Central memory CD8-positive, alpha-beta T cell (primary cell): Measurements from ENCODE around the gene SLC6A3.
A peak's percentile ranks its signal among the peaks of the same experiment; 100 is the strongest.

ENCODE experiments used
- ATAC-seq: fragments of 150-1000 bp; cut with Tn5 transposase; replicated peaks from 2 replicates; pipeline ENCODE4 v1.10.0; 2022; ENCODE audit warnings: mild to moderate bottlenecking, moderate FRiP score, moderate number of reproducible peaks; ENCODE audit not compliant: poor library complexity, severe bottlenecking; ENCODE audit errors: extremely low read depth
- DNase-seq, 2 donors: peaks; one replicate each; pipeline ENCODE4 v3.0.0; 2021; ENCODE audit warnings: low spot score in 2 of 2
- H3K27ac Mint-ChIP-seq: one replicate; pipeline ENCODE4 v1.8.0; 2022; ENCODE audit warnings: low read depth, mild to moderate bottlenecking, moderate library complexity, mixed read lengths
- H3K27me3 Mint-ChIP-seq: one replicate; pipeline ENCODE4 v1.8.0; 2022; ENCODE audit warnings: mixed read lengths
- H3K36me3 Mint-ChIP-seq: one replicate; pipeline ENCODE4 v1.8.0; 2022; ENCODE audit warnings: mild to moderate bottlenecking, moderate library complexity, mixed read lengths; ENCODE audit not compliant: insufficient read depth
- H3K4me1 Mint-ChIP-seq: one replicate; pipeline ENCODE4 v1.8.0; 2022; ENCODE audit warnings: mixed read lengths
- H3K4me3 Mint-ChIP-seq: one replicate; pipeline ENCODE4 v1.8.0; 2022; ENCODE audit warnings: mild to moderate bottlenecking, moderate library complexity, mixed read lengths
- H3K9me3 Mint-ChIP-seq: one replicate; pipeline ENCODE4 v1.8.0; 2022; ENCODE audit warnings: mixed read lengths

SLC6A3 gene

DNA sequence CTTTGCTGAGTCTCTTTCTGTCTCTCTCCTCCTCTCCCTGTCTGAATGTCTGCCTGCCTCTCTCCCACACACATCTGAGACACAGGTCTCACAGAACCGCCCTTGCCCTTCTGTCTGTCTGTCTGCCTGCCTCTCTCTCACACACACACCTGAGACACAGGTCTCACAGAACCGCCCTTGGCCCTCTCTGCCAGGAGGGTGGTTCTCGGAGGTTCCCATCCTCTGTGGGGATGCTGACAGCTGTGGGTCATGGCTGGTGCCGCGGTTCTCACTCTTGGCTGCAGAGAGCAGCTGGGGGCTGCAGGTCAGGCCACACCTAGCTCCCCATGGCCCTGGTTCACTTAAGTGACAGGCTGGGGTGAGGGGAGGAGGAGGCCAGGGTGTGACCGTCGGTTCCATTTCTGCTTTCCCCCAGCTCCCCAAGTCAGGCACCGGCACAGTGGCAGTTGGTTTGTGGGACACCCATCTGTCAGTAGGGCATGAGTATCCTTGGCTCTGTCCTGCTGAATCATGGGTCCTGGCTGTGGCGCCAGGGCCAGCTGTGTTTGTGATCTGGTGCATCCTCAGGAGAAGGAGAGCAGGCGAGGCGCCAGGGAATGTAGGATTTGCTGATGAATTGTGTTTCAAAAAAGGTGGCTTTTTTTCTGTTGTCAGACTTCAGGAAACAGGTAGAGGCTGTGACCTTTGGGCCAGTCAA, 58.0 kb downstream of the SLC6A3 start:
- Mint-ChIP-seq H3K9me3 (no peaks in the 10 kb centered on the region), H3K27me3 (peaks cover 6% of the 10 kb centered on the region), H3K36me3 (peaks cover 13% of the 10 kb centered on the region), H3K4me1 (peaks cover 17% of the 10 kb centered on the region), H3K27ac (peak overlapping the region; percentile 98), H3K4me3 (peak overlapping the region; percentile 94)
- DNase-seq (no peak), ATAC-seq (no peak)

DNA sequence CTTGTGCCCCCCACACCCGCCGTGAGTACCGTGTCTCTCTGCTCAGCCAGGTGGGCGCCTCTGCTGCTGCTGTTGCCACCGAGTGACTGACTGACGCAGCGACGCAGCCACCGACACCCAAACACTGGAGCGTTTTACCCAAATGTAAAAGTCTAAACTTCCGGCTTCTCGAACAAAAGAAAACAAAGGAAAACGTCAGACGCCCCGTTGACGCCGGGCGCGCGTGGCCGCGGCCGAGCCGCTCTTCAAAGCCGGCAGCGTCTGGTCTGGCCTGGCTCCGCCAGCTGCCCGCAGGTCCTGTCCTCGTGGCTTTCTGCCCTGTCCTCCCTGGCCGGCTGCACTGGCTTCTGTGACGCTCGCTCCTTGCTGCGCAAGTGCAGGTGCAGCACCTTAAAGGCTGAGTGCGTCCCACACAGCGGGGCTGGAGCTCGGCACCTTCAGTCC, 58.9 kb downstream of the SLC6A3 start:
- peak overlapping the region; percentile 94 for H3K4me3 Mint-ChIP-seq
- DNase-seq = peak; percentile 61 to 80
- H3K27ac Mint-ChIP-seq = peak overlapping the region; percentile 98
- H3K36me3 Mint-ChIP-seq = peaks cover 13% of the 10 kb centered on the region
- ATAC-seq = peak; percentile 90
- no peaks in the 10 kb centered on the region for H3K27me3 Mint-ChIP-seq
- H3K9me3 Mint-ChIP-seq = no peaks in the 10 kb centered on the region
- peaks cover 22% of the 10 kb centered on the region for H3K4me1 Mint-ChIP-seq

DNA sequence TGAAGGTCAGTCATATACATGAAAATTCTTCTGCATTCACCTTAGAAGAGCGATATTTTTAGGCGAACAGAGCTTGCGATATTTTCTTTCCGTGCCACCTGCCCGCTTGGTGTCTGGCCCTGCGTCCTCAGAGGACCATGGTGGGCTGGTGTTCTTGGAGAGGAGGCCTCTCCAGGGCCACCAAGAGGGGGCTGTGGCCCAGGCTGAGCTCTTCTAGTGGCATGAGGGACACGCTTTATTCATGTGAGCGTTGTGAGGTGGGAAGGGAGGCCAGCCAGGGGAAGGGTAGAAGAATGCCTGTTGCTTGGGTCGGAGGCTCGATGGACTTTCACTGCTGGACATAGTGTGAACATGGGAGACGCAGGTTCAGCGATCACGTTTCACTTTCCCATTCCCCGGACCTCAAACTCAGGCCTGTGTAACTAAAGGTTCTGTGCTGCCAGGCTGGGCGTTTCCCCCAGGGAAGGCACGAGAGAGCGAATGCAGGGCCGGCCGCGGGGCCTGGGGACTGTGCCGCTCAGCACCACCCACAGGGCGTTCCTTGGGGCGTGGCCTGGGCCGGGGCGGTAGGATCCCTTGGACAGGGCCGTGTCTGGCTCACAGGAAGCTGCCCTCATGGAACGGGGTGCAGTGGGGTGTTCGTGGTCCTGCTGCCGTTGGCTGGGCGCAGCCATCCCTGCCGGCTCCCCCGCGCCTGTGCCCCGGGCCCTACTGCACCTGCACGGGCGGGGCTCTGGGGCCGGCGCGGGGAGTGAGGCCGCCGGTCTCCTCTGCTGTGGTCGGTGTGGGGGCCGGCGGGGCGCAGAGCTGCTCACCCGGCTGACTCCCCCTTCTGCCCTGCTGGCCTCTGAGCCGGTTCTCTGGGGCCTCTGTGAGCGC, 59.6 kb downstream of the SLC6A3 start:
- Mint-ChIP-seq H3K9me3 (no peaks in the 10 kb centered on the region), H3K4me1 (peaks cover 25% of the 10 kb centered on the region), H3K27me3 (no peaks in the 10 kb centered on the region), H3K4me3 (peak overlapping the region; percentile 94), H3K36me3 (peaks cover 13% of the 10 kb centered on the region), H3K27ac (peak overlapping the region; percentile 98)
- peak; percentile 84 for ATAC-seq
- peak; percentile 74 for DNase-seq

DNA sequence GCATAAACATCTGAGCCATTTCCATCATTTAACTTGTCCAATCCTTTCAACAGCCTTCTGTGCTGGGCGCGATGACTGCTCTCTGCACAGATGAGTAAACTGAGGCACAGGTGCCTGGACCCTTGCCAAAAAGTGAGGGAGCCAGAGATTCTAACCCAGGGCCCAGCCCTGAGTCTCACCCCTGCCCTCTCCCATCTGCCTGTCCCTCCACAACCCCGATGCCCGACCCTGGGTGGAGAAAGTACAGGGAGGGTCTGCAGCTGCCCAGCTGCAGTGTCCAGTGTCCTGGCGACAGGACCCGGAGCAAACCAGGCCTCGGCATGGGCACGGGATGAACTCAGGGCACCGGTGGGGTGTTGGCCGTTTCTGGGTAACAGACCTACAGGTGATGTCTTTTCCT, 60.7 kb downstream of the SLC6A3 start:
- ATAC-seq = no peak
- Mint-ChIP-seq H3K9me3 (no peaks in the 10 kb centered on the region), H3K4me3 (no peak overlapping the region), H3K27me3 (no peaks in the 10 kb centered on the region), H3K4me1 (peaks cover 33% of the 10 kb centered on the region), H3K36me3 (peaks cover 13% of the 10 kb centered on the region), H3K27ac (no peak overlapping the region)
- DNase-seq = no peak

DNA sequence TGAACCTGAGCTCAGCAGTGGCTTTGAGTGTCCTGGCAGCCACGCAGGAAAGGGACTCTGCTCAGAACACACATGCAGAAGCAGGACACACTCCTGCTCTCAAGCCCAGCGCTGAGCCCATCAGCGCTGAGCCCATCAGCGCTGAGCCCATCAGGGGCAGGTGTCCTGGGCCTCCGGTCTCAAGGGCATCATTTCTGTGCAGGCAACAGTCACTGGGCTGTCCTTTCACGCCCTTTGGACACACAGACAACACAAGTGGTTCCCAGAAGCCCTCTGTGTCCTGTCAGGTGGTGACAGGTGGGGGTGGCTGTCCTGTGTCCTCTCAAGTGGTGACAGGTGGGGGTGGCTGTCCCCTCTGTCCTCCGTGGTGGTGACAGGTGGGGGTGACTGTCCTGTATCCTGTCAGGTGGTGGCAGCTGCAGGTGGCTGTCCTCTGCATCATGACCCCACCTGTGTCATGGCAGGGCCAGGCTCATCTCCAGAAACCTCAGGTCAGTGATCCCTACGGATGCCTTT, 61.3 kb downstream of the SLC6A3 start:
- no peaks in the 10 kb centered on the region for H3K9me3 Mint-ChIP-seq
- DNase-seq (no peak), ATAC-seq (no peak)
- H3K27ac Mint-ChIP-seq = no peak overlapping the region
- no peaks in the 10 kb centered on the region for H3K27me3 Mint-ChIP-seq
- peaks cover 33% of the 10 kb centered on the region for H3K4me1 Mint-ChIP-seq
- H3K36me3 Mint-ChIP-seq = peaks cover 13% of the 10 kb centered on the region
- H3K4me3 Mint-ChIP-seq = no peak overlapping the region

DNA sequence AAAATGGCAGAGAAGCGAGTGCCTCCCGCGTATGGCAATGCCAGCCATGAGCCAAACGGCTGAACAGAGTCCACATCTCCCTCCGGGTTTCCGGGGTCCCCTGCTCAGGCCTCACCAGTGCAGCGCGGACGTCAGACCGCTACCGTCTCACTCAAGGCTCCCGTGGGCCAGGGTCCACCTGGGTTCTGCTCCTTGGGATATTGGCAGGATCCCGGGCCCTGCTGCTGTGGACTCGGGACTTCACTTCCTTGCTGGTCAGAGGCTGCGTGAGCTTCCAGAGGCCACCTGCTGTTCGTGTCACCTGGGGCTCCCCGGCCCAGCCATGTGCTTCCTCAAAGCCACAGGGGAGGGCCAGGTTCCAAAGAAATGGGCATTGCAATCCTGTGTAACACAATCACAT, 61.9 kb downstream of the SLC6A3 start:
- DNase-seq = no peak
- peaks cover 33% of the 10 kb centered on the region for H3K4me1 Mint-ChIP-seq
- peaks cover 13% of the 10 kb centered on the region for H3K36me3 Mint-ChIP-seq
- no peaks in the 10 kb centered on the region for H3K27me3 Mint-ChIP-seq
- peak overlapping the region; percentile 68 for H3K27ac Mint-ChIP-seq
- no peaks in the 10 kb centered on the region for H3K9me3 Mint-ChIP-seq
- H3K4me3 Mint-ChIP-seq = no peak overlapping the region
- ATAC-seq = no peak

DNA sequence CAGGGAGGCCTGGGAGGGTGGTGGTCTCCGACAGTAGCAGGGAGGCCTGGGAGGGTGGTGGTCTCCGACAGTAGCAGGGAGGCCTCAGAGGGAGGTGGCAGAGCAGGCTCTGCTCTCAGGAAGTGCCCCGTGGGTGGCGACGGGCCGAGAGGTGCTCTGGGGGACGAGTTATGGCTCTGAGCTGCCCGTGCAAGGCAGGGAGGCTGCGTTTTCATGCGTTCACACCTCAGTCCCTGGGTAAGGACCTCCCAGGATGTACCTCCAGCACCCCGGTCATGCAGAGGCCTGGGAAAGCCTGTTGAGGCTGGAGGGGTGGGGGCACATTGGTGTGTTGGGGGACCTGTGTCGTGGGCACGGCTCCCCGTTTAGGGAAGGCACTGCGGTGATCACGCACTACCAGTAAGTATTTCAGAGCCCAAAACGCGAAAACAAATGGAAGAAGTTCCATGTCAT, 63.0 kb downstream of the SLC6A3 start:
- Mint-ChIP-seq H3K4me1 (peaks cover 30% of the 10 kb centered on the region), H3K36me3 (peaks cover 13% of the 10 kb centered on the region), H3K4me3 (no peak overlapping the region), H3K9me3 (no peaks in the 10 kb centered on the region), H3K27ac (peak overlapping the region; percentile 68), H3K27me3 (no peaks in the 10 kb centered on the region)
- DNase-seq (no peak), ATAC-seq (no peak)

DNA sequence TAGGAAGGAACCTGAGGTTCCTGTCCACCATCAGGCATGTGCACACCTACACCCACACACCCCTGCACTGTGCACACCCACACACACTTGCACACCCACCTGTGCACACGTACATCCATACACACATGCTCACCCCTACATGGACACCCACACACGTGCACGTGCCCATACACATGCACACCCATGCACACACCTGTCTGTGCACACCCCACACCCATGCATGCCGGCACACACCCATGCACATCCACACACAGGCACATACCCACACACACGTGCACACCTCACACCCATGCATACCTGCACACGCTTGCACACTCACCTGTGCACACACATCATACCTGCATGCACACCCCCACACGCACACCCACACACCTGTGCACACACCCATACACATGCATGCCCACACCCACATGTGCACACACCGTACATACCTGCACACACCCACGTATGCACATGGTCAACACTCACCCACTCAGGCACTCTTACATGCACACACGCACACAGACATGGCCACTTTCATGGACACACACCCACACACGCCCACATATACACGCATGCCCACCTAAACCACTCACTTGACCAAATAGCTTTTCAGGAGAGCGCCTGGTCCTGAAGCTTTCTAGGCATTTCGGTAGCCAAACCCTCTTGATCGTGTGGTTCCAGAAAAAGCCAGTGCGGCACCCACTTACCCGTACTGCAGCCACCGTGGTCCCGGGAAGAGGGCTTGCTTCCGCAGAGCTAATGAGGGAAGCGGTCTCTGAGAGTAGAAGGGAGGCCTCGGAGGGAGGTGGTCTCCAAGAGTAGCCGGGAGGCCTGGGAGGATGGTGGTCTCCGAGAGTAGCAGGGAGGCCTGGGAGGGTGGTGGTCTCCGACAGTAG, 63.6 kb downstream of the SLC6A3 start:
- Mint-ChIP-seq H3K4me3 (peak overlapping the region; percentile 10), H3K9me3 (no peaks in the 10 kb centered on the region), H3K36me3 (peaks cover 10% of the 10 kb centered on the region), H3K27me3 (no peaks in the 10 kb centered on the region), H3K27ac (no peak overlapping the region), H3K4me1 (peaks cover 23% of the 10 kb centered on the region)
- ATAC-seq = no peak
- DNase-seq = no peak

DNA sequence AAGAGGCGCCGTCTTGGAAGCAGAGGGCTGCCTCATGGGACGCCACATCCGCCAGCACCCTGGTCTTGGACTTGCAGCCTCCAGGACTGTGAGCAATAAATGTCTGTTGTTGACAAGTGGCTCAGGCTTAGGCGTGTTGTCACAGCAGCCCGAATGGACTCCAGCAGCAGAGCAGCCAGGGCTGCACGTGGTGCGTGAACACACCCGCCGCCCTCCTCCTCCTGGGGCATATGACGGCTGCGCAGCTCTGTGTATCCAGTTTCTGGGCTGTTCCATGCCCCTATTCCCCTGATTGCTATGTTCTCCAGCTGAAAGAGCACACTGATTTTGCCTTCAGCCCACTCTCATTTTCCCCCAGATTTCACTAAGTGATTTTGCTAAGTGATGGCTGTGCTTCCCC, 64.3 kb downstream of the SLC6A3 start:
- peaks cover 16% of the 10 kb centered on the region for H3K4me1 Mint-ChIP-seq
- H3K4me3 Mint-ChIP-seq = peak overlapping the region; percentile 67
- no peaks in the 10 kb centered on the region for H3K9me3 Mint-ChIP-seq
- no peak overlapping the region for H3K27ac Mint-ChIP-seq
- peaks cover 4% of the 10 kb centered on the region for H3K36me3 Mint-ChIP-seq
- ATAC-seq = no peak
- no peak for DNase-seq
- H3K27me3 Mint-ChIP-seq = no peaks in the 10 kb centered on the region

DNA sequence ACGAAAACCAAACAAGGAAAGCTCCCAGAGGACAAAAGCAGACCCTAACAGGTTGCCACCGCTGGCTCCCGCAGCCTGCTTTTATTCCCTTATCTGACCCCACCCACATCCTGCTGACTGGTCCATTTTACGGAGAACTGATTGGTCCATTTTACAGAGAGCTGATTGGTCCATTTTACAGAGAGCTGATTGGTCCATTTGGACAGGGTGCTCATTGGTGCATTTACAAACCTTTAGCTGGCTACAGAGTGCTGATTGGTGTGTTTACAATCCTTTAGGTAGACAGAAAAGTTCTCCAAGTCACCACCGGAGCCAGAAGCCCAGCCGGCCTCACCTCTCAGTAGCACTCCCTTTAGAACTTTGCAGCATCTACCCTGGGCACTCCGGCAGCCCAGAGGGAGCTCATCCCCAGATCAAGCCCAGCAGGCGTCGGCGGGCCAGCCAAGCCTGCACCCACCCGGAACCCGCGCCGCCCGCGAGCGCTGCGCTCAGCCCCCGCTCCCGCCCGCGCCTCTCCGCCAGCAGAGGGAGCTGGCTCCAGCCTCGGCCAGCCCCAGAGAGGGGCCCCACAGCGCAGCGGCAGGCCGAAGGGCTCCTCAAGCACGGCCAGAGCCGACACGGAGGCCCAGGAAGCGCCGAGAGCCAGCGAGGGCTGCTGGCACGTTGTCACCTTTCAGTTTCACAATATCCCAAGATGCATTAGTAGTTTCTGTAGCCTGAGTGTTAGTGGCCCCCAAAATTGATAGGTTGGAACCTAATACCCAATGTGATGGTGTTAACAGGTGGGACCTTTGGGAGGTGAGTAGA, 65.0 kb downstream of the SLC6A3 start:
- H3K4me1 Mint-ChIP-seq = peaks cover 21% of the 10 kb centered on the region
- H3K27me3 Mint-ChIP-seq = no peaks in the 10 kb centered on the region
- H3K4me3 Mint-ChIP-seq = peak overlapping the region; percentile 67
- H3K27ac Mint-ChIP-seq = no peak overlapping the region
- peaks cover under 1% of the 10 kb centered on the region for H3K36me3 Mint-ChIP-seq
- H3K9me3 Mint-ChIP-seq = no peaks in the 10 kb centered on the region
- DNase-seq (peak; percentile 51 to 60), ATAC-seq (peak; percentile 92)

DNA sequence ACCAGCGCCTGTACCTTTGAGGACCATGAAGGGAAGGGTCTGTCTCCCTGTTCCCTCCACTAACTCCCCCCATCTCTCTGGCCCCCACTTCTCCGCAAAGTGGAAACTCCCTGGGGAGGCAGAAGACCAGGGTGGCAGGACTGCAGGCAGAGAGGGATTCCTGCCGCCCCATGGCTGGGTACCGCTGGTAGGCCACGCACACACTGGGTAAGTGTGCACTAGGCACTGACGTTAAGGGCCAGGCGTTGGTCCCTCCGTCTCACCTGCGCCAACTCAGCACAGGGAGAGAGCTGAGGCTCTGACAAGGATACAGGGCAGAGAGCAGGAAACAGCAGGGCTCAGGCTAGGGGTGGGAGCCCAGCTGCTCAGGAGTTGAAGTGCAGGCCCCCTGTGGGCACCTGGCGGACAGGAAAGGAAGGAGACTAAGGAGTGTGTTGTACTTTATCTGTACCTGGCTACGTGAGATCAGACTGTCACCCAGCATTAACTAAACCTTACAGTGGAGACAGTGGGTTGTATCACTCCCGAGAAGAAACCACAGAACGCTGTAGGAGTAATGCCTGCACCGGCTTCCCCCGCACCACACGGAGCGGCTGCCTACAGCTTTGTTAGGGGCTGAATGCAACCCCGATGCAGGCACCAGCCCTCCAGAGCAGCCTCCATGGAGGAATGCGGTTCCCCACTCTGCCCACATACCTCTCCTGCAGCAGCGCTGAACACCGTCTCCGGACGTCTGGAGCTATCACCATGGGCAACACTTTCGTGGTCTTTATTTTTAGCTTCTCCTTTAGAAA, 66.2 kb downstream of the SLC6A3 start:
- H3K4me3 Mint-ChIP-seq = no peak overlapping the region
- H3K27ac Mint-ChIP-seq = no peak overlapping the region
- no peaks in the 10 kb centered on the region for H3K9me3 Mint-ChIP-seq
- DNase-seq = no peak
- H3K36me3 Mint-ChIP-seq = no peaks in the 10 kb centered on the region
- peaks cover 33% of the 10 kb centered on the region for H3K4me1 Mint-ChIP-seq
- no peaks in the 10 kb centered on the region for H3K27me3 Mint-ChIP-seq
- ATAC-seq = no peak
